ENCODE results near the gene ANXA7. TPM values are rescaled to one million over a fixed set of nuclear protein-coding genes. Genes with fewer than 3 reads are reported as not detected.

ANXA7 gene
- total and polyA plus RNA-seq, 12 donors: 33.4 to 163 (median 143) TPM

DNA sequence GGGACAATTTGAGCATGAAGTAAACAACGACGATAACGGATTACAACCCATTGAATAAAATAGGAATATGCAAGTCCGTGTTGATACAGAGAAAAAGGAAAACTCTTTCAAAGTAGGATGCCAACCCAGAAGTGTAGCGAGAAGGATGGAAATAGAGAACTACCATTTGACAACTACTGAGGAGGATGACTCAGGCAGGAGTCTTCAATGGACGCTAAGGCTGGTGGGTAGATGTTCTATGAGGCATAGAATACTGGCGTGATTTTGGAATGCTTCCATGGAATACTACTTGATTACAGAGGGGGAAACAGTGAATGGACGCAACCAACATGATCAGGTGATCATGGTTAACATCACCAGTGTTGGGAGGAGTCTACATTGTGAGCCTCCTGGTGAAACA lies 54.4 kb downstream of the ANXA7 start:
- 72 to 81% methylated on average over 8 of the region's 8 CpGs for WGBS, 2 donors
- no peak for DNase-seq
- H3K4me3 ChIP-seq: peak overlapping the region in 2 of 10 donors; percentile 81 to 84
- peaks cover 0 to 13% (median 2%) of the 10 kb centered on the region in 9 donors for H3K36me3 ChIP-seq
- H3K9me3 ChIP-seq: peaks cover 0 to 10% (median 0%) of the 10 kb centered on the region in 11 donors
- peaks cover 0 to 18% (median 11%) of the 10 kb centered on the region in 9 donors for H3K4me1 ChIP-seq
- TF ChIP-seq, protein P1, sequence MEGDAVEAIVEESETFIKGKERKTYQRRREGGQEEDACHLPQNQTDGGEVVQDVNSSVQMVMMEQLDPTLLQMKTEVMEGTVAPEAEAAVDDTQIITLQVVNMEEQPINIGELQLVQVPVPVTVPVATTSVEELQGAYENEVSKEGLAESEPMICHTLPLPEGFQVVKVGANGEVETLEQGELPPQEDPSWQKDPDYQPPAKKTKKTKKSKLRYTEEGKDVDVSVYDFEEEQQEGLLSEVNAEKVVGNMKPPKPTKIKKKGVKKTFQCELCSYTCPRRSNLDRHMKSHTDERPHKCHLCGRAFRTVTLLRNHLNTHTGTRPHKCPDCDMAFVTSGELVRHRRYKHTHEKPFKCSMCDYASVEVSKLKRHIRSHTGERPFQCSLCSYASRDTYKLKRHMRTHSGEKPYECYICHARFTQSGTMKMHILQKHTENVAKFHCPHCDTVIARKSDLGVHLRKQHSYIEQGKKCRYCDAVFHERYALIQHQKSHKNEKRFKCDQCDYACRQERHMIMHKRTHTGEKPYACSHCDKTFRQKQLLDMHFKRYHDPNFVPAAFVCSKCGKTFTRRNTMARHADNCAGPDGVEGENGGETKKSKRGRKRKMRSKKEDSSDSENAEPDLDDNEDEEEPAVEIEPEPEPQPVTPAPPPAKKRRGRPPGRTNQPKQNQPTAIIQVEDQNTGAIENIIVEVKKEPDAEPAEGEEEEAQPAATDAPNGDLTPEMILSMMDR (IDR thresholded peaks at IDR 0.05): no peak
- H3K27me3 ChIP-seq: no peaks in the 10 kb centered on the region
- intact Hi-C loops (cut with DNase I): loop anchor here in 1 of 10 donors (5.0 kb wide), 1 partner anchor 107 kb away; the partner anchor contains the start of gene MRPS16
- no peak for ATAC-seq
- no peak overlapping the region for H3K27ac ChIP-seq

- H3K27ac ChIP-seq: peak within 1 kb of the TSS; percentile 15 to 81 (median 62)
- peak; percentile 90 to 93 for DNase-seq
- WGBS, 2 donors: 1% methylated on average over 45 of the region's 45 CpGs
- peaks cover 0 to 7% (median 0%) of the 10 kb centered on the region in 9 donors for H3K36me3 ChIP-seq
- no peaks in the 10 kb centered on the region for H3K27me3 ChIP-seq
- peak within 1 kb of the TSS; percentile 62 to 84 (median 76) for H3K4me3 ChIP-seq
- H3K4me1 ChIP-seq: peaks cover 0 to 18% (median 11%) of the 10 kb centered on the region in 9 donors
- peak; percentile 93 to 98 (median 97) for ATAC-seq
- intact Hi-C loops (cut with DNase I): loop anchor here in 1 of 10 donors (5.0 kb wide), 1 partner anchor 106 kb away; the partner anchor contains the start of gene MRPS16
- H3K9me3 ChIP-seq: peaks cover 0 to 10% (median 0%) of the 10 kb centered on the region in 11 donors
- TF ChIP-seq, protein P1 (IDR thresholded peaks at IDR 0.05): no peak
Observed at GRCh38 chr10:73358331-73359279, 55.3 kb downstream of the ANXA7 start, which contains the start of gene CFAP70. TSS of gene CFAP70 (minus strand) at chr10:73358864. CDS start at chr10:73354796, 4,068 bp downstream.

- Histone ChIP-seq H3K27me3 (no peaks in the 10 kb centered on the region), H3K36me3 (no peaks in the 10 kb centered on the region), H3K27ac (peak overlapping the region in 4 of 10 donors; percentile 54 to 81 (median 68)), H3K4me1 (peaks cover 0 to 18% (median 11%) of the 10 kb centered on the region in 9 donors), H3K9me3 (peaks cover 0 to 10% (median 0%) of the 10 kb centered on the region in 11 donors), H3K4me3 (peak overlapping the region in 9 of 10 donors; percentile 62 to 84 (median 73))
- WGBS, 2 donors: 43 to 45% methylated on average over 5 of the region's 5 CpGs
- ATAC-seq: no peak
- intact Hi-C loops (cut with DNase I): loop anchor here in 1 of 10 donors (5.0 kb wide), 1 partner anchor 106 kb away; the partner anchor contains the start of gene MRPS16
- DNase-seq: no peak
- TF ChIP-seq, protein P1 (IDR thresholded peaks at IDR 0.05): no peak
Observed at GRCh38 chr10:73357821-73358220, 56.0 kb downstream of the ANXA7 start.

- H3K4me1 ChIP-seq: peaks cover 0 to 18% (median 11%) of the 10 kb centered on the region in 9 donors
- H3K9me3 ChIP-seq: peaks cover 0 to 7% (median 0%) of the 10 kb centered on the region in 11 donors
- ATAC-seq (no peak), DNase-seq (no peak)
- no peaks in the 10 kb centered on the region for H3K27me3 ChIP-seq
- H3K27ac ChIP-seq: no peak overlapping the region
- 48 to 52% methylated on average over 4 of the region's 4 CpGs for WGBS, 2 donors
- TF ChIP-seq, protein P1 (IDR thresholded peaks at IDR 0.05): no peak
- H3K36me3 ChIP-seq: no peaks in the 10 kb centered on the region
- intact Hi-C loops (cut with DNase I): loop anchor here in 1 of 10 donors (5.0 kb wide), 1 partner anchor 105 kb away; the partner anchor contains the start of gene MRPS16
- no peak overlapping the region for H3K4me3 ChIP-seq
Observed at GRCh38 chr10:73357166-73357565, 56.7 kb downstream of the ANXA7 start.
